ENCODE data around the gene KCNJ12.
"Not testable (repeated sequence)": the region's sequence is repeated elsewhere in the genome, so short reads cannot be mapped to it uniquely, and the experiment has no call there.

Gene KCNJ12

GRCh38 chr17:21451975-21452374 is 75.8 kb downstream of the KCNJ12 start:
- Histone ChIP-seq H3K4me3 (ENCODE audit: insufficient read depth, low read depth, low read length) (no peak overlapping the region), H3K27me3 (ENCODE audit: control insufficient read depth, insufficient read depth, low read length, poor library complexity, severe bottlenecking) (peaks cover 25% of the 10 kb centered on the region), H3K4me1 (ENCODE audit: control insufficient read depth, insufficient read depth, low read length) (no peaks in the 10 kb centered on the region), H3K9me3 (ENCODE audit: control insufficient read depth, low read length) (no peaks in the 10 kb centered on the region), H3K36me3 (ENCODE audit: control insufficient read depth, insufficient read depth, low read length) (no peaks in the 10 kb centered on the region), H3K27ac (ENCODE audit: insufficient read depth, low read depth, low read length, poor library complexity, severe bottlenecking) (no peak overlapping the region)
- 74 to 83% methylated on average over 7 to 9 of the region's 9 CpGs for WGBS, 2 experiments

GRCh38 chr17:21452377-21453143 is 76.4 kb downstream of the KCNJ12 start:
- Histone ChIP-seq H3K27me3 (ENCODE audit: control insufficient read depth, insufficient read depth, low read length, poor library complexity, severe bottlenecking) (peaks cover 30% of the 10 kb centered on the region), H3K4me1 (ENCODE audit: control insufficient read depth, insufficient read depth, low read length) (peaks cover 5% of the 10 kb centered on the region), H3K27ac (ENCODE audit: insufficient read depth, low read depth, low read length, poor library complexity, severe bottlenecking) (no peak overlapping the region), H3K4me3 (ENCODE audit: insufficient read depth, low read depth, low read length) (no peak overlapping the region), H3K9me3 (ENCODE audit: control insufficient read depth, low read length) (no peaks in the 10 kb centered on the region), H3K36me3 (ENCODE audit: control insufficient read depth, insufficient read depth, low read length) (no peaks in the 10 kb centered on the region)
- WGBS, 2 experiments, result 11% methylated on average over 49 of the region's 49 CpGs

GRCh38 chr17:21453144-21453898 is 77.2 kb downstream of the KCNJ12 start:
- Histone ChIP-seq H3K27ac (ENCODE audit: insufficient read depth, low read depth, low read length, poor library complexity, severe bottlenecking) (no peak overlapping the region), H3K27me3 (ENCODE audit: control insufficient read depth, insufficient read depth, low read length, poor library complexity, severe bottlenecking) (peaks cover 32% of the 10 kb centered on the region), H3K36me3 (ENCODE audit: control insufficient read depth, insufficient read depth, low read length) (no peaks in the 10 kb centered on the region), H3K4me1 (ENCODE audit: control insufficient read depth, insufficient read depth, low read length) (peaks cover 9% of the 10 kb centered on the region), H3K9me3 (ENCODE audit: control insufficient read depth, low read length) (no peaks in the 10 kb centered on the region), H3K4me3 (ENCODE audit: insufficient read depth, low read depth, low read length) (no peak overlapping the region)
- WGBS, 2 experiments, result 67 to 74% methylated on average over 17 of the region's 17 CpGs

GRCh38 chr17:21454006-21454405 is 77.8 kb downstream of the KCNJ12 start:
- not testable (repeated sequence) for H3K4me3 ChIP-seq (ENCODE audit: insufficient read depth, low read depth, low read length); H3K9me3 ChIP-seq (ENCODE audit: control insufficient read depth, low read length); H3K36me3 ChIP-seq (ENCODE audit: control insufficient read depth, insufficient read depth, low read length); H3K27ac ChIP-seq (ENCODE audit: insufficient read depth, low read depth, low read length, poor library complexity, severe bottlenecking)
- H3K27me3 ChIP-seq (ENCODE audit: control insufficient read depth, insufficient read depth, low read length, poor library complexity, severe bottlenecking), result peaks cover 32% of the 10 kb centered on the region
- 93 to 96% methylated on average over 4 of the region's 5 CpGs for WGBS, 2 experiments
- H3K4me1 ChIP-seq (ENCODE audit: control insufficient read depth, insufficient read depth, low read length), result peaks cover 14% of the 10 kb centered on the region

GRCh38 chr17:21454441-21454840 is 78.3 kb downstream of the KCNJ12 start:
- 88 to 90% methylated on average over 4 of the region's 4 CpGs for WGBS, 2 experiments

GRCh38 chr17:21455761-21456160 is 79.6 kb downstream of the KCNJ12 start:
- peaks cover 32% of the 10 kb centered on the region for H3K27me3 ChIP-seq (ENCODE audit: control insufficient read depth, insufficient read depth, low read length, poor library complexity, severe bottlenecking)
- H3K9me3 ChIP-seq (ENCODE audit: control insufficient read depth, low read length), result no peaks in the 10 kb centered on the region
- 87 to 89% methylated on average over 6 of the region's 6 CpGs for WGBS, 2 experiments
- no peak overlapping the region for H3K4me3 ChIP-seq (ENCODE audit: insufficient read depth, low read depth, low read length)
- no peak overlapping the region for H3K27ac ChIP-seq (ENCODE audit: insufficient read depth, low read depth, low read length, poor library complexity, severe bottlenecking)
- no peaks in the 10 kb centered on the region for H3K36me3 ChIP-seq (ENCODE audit: control insufficient read depth, insufficient read depth, low read length)
- peaks cover 14% of the 10 kb centered on the region for H3K4me1 ChIP-seq (ENCODE audit: control insufficient read depth, insufficient read depth, low read length)

More at GRCh38 chr17:21454441-21454840, 78.3 kb downstream of the KCNJ12 start:
- Histone ChIP-seq H3K27me3 (ENCODE audit: control insufficient read depth, insufficient read depth, low read length, poor library complexity, severe bottlenecking) (peaks cover 32% of the 10 kb centered on the region), H3K9me3 (ENCODE audit: control insufficient read depth, low read length) (no peaks in the 10 kb centered on the region), H3K36me3 (ENCODE audit: control insufficient read depth, insufficient read depth, low read length) (no peaks in the 10 kb centered on the region), H3K4me1 (ENCODE audit: control insufficient read depth, insufficient read depth, low read length) (peaks cover 14% of the 10 kb centered on the region), H3K4me3 (ENCODE audit: insufficient read depth, low read depth, low read length) (no peak overlapping the region), H3K27ac (ENCODE audit: insufficient read depth, low read depth, low read length, poor library complexity, severe bottlenecking) (no peak overlapping the region)

- Histone ChIP-seq H3K27me3 (ENCODE audit: control insufficient read depth, insufficient read depth, low read length, poor library complexity, severe bottlenecking) (peaks cover 32% of the 10 kb centered on the region), H3K4me1 (ENCODE audit: control insufficient read depth, insufficient read depth, low read length) (peaks cover 14% of the 10 kb centered on the region)
- H3K36me3 ChIP-seq (ENCODE audit: control insufficient read depth, insufficient read depth, low read length); H3K27ac ChIP-seq (ENCODE audit: insufficient read depth, low read depth, low read length, poor library complexity, severe bottlenecking); H3K4me3 ChIP-seq (ENCODE audit: insufficient read depth, low read depth, low read length); H3K9me3 ChIP-seq (ENCODE audit: control insufficient read depth, low read length): not testable (repeated sequence)
- WGBS, 2 experiments, result 78 to 89% methylated on average over 5 of the region's 5 CpGs
These were observed 80.3 kb downstream of the KCNJ12 start for GRCh38 chr17:21456449-21456848.

GRCh38 chr17:21457051-21458026 is 81.2 kb downstream of the KCNJ12 start:
- 12% methylated on average over 36 of the region's 36 CpGs for WGBS, 2 experiments

GRCh38 chr17:21458054-21458453 is 81.9 kb downstream of the KCNJ12 start:
- peaks cover 30% of the 10 kb centered on the region for H3K27me3 ChIP-seq (ENCODE audit: control insufficient read depth, insufficient read depth, low read length, poor library complexity, severe bottlenecking)
- WGBS, 2 experiments, result 29 to 37% methylated on average over 7 of the region's 7 CpGs
- no peaks in the 10 kb centered on the region for H3K36me3 ChIP-seq (ENCODE audit: control insufficient read depth, insufficient read depth, low read length)
- H3K4me1 ChIP-seq (ENCODE audit: control insufficient read depth, insufficient read depth, low read length), result peaks cover 14% of the 10 kb centered on the region
- H3K9me3 ChIP-seq (ENCODE audit: control insufficient read depth, low read length), result no peaks in the 10 kb centered on the region
- no peak overlapping the region for H3K4me3 ChIP-seq (ENCODE audit: insufficient read depth, low read depth, low read length)
- H3K27ac ChIP-seq (ENCODE audit: insufficient read depth, low read depth, low read length, poor library complexity, severe bottlenecking), result no peak overlapping the region

More at GRCh38 chr17:21457051-21458026, 81.2 kb downstream of the KCNJ12 start:
- Histone ChIP-seq H3K4me1 (ENCODE audit: control insufficient read depth, insufficient read depth, low read length) (peaks cover 14% of the 10 kb centered on the region), H3K4me3 (ENCODE audit: insufficient read depth, low read depth, low read length) (no peak overlapping the region), H3K27me3 (ENCODE audit: control insufficient read depth, insufficient read depth, low read length, poor library complexity, severe bottlenecking) (peaks cover 30% of the 10 kb centered on the region), H3K27ac (ENCODE audit: insufficient read depth, low read depth, low read length, poor library complexity, severe bottlenecking) (no peak overlapping the region), H3K9me3 (ENCODE audit: control insufficient read depth, low read length) (no peaks in the 10 kb centered on the region), H3K36me3 (ENCODE audit: control insufficient read depth, insufficient read depth, low read length) (no peaks in the 10 kb centered on the region)

Data from ectodermal cell (in vitro differentiated cells).